Osteoblast (primary cell): Measurements from ENCODE around the gene ADAMTS2. TPM values are rescaled to one million over a fixed set of nuclear protein-coding genes. Genes with fewer than 3 reads are reported as not detected.

Source experiments
- DNase-seq: peaks from one replicate; pipeline ENCODE4 v3.0.0; 2011; ENCODE audit warnings: low spot score, mixed read lengths; ENCODE audit not compliant: insufficient read length; ENCODE audit errors: missing footprints
- H2AFZ ChIP-seq: 2 replicates; pipeline ENCODE4 v1.6.0; 2011; ENCODE audit warnings: mild to moderate bottlenecking, low read length
- H3K27ac ChIP-seq: 2 replicates; pipeline ENCODE4 v1.5.1; 2011; ENCODE audit warnings: mild to moderate bottlenecking, low read depth, low read length, moderate library complexity
- H3K27me3 ChIP-seq: 2 replicates; pipeline ENCODE4 v1.6.0; 2012; ENCODE audit warnings: mild to moderate bottlenecking, control low read depth, inconsistent platforms, low read length, moderate library complexity; ENCODE audit not compliant: insufficient read depth
- H3K36me3 ChIP-seq: 2 replicates; pipeline ENCODE4 v1.5.1; 2011; ENCODE audit warnings: mild to moderate bottlenecking, low read length, control low read depth, moderate library complexity; ENCODE audit not compliant: insufficient read depth
- H3K4me1 ChIP-seq: 2 replicates; pipeline ENCODE4 v1.5.1; 2011; ENCODE audit warnings: mild to moderate bottlenecking, low read length, control low read depth, moderate library complexity; ENCODE audit not compliant: insufficient read depth
- H3K4me2 ChIP-seq: 2 replicates; pipeline ENCODE4 v1.6.0; 2011; ENCODE audit warnings: mild to moderate bottlenecking, low read length; ENCODE audit not compliant: insufficient read depth
- H3K4me3 ChIP-seq: fragments of 200-600 bp; sonication (generic); 3 replicates; pipeline ENCODE4 v1.5.1; 2012; ENCODE audit warnings: mild to moderate bottlenecking, low read length, inconsistent platforms; ENCODE audit not compliant: insufficient read depth
- H3K79me2 ChIP-seq: 2 replicates; pipeline ENCODE4 v1.6.0; 2012; ENCODE audit warnings: mild to moderate bottlenecking, low read length, control low read depth, inconsistent platforms; ENCODE audit not compliant: insufficient read depth
- H3K9me3 ChIP-seq: 2 replicates; pipeline ENCODE4 v1.5.1; 2011; ENCODE audit warnings: low read depth, low read length, control low read depth
- H4K20me1 ChIP-seq: 2 replicates; pipeline ENCODE4 v1.6.0; 2012; ENCODE audit warnings: mild to moderate bottlenecking, low read length, control low read depth; ENCODE audit not compliant: insufficient read depth
- total RNA-seq: library from RNA; depleted of rRNA; stranded (reverse); fragments of >200 nt; gene quantifications from 2 replicates; pipeline ENCODE4 v1.2.3, GENCODE V29; 2012
- TF ChIP-seq, protein P1 (sequence below): IDR thresholded peaks from 2 replicates; pipeline ENCODE4 v1.5.1; 2011; ENCODE audit warnings: mild to moderate bottlenecking, low read depth, low read length, moderate library complexity; ENCODE audit errors: extremely low read depth

Gene ADAMTS2
- total RNA-seq, 1 donor: 144 TPM

DNA sequence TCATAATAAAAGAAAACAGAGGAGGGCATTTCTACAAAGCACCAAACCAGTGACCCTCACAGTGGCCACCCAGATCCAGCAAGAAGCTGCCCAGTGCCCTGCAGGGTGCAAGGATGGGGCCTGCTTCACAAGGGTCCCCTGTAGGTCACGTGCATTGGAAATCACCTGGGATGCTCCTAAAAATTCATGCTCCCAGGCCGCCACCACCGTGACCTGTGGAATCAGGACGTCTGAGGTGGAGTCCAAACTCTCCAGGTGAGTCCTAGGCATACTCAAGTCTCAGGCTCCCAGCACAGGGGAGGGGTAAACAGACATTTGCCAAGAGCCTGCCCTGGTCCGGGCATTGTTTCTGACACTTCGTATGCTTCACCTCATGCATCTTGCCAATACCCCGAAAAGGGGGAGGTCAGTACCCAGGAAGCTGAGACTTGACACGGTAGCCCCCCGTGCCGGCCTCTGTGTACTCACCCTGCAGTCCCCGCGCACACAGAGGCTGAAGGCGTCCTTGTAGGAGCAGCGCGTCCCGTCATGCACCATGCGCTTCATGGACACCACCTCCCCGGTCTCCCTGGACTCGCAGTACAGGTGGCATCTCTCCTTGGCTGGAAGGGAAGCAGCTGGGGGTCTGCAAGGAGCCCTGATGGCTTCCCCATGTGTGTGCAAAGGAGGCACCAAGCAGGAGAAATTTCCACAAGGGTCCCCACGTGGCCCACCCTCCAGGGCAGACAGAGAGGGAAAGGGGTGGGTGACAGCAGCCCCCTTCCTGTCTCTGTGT is 209.6 kb downstream of the ADAMTS2 start:
- no peak overlapping the region for H3K4me3 ChIP-seq
- H3K4me2 ChIP-seq: no peak overlapping the region
- H3K9me3 ChIP-seq: no peaks in the 10 kb centered on the region
- H3K27me3 ChIP-seq: no peaks in the 10 kb centered on the region
- no peak overlapping the region for H2AFZ ChIP-seq
- peaks cover 28% of the 10 kb centered on the region for H3K36me3 ChIP-seq
- peaks cover 4% of the 10 kb centered on the region for H4K20me1 ChIP-seq
- peak; percentile 77 for DNase-seq
- H3K79me2 ChIP-seq: no peaks in the 10 kb centered on the region
- H3K27ac ChIP-seq: no peak overlapping the region
- H3K4me1 ChIP-seq: no peaks in the 10 kb centered on the region
- TF ChIP-seq, protein P1, sequence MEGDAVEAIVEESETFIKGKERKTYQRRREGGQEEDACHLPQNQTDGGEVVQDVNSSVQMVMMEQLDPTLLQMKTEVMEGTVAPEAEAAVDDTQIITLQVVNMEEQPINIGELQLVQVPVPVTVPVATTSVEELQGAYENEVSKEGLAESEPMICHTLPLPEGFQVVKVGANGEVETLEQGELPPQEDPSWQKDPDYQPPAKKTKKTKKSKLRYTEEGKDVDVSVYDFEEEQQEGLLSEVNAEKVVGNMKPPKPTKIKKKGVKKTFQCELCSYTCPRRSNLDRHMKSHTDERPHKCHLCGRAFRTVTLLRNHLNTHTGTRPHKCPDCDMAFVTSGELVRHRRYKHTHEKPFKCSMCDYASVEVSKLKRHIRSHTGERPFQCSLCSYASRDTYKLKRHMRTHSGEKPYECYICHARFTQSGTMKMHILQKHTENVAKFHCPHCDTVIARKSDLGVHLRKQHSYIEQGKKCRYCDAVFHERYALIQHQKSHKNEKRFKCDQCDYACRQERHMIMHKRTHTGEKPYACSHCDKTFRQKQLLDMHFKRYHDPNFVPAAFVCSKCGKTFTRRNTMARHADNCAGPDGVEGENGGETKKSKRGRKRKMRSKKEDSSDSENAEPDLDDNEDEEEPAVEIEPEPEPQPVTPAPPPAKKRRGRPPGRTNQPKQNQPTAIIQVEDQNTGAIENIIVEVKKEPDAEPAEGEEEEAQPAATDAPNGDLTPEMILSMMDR: no peak

DNA sequence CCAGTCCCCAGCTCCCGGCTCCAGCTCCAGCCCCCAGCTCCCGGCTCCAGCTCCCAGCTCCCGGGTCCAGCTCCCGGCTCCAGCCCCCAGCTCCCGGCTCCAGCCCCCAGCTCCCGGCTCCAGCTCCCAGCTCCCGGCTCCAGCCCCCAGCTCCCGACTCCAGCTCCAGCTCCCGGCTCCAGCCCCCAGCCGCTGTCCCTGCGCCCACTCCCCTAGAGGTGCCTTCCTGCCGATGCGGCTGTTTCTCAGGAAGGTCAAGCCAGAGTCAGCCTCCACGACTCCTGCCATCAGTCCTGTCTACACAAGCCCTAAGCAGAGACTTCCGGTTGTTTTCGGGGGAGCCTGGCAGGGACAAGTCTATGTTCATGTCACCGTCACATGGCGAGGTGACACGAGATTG is 210.3 kb downstream of the ADAMTS2 start:
- Histone ChIP-seq H3K9me3 (no peaks in the 10 kb centered on the region), H3K4me3 (no peak overlapping the region), H3K27me3 (no peaks in the 10 kb centered on the region), H4K20me1 (peaks cover 4% of the 10 kb centered on the region), H3K27ac (no peak overlapping the region), H3K36me3 (peaks cover 34% of the 10 kb centered on the region), H3K79me2 (no peaks in the 10 kb centered on the region), H3K4me1 (no peaks in the 10 kb centered on the region), H3K4me2 (no peak overlapping the region), H2AFZ (no peak overlapping the region)
- TF ChIP-seq, protein P1: no peak
- no peak for DNase-seq

- TF ChIP-seq, protein P1: no peak
- Histone ChIP-seq H2AFZ (no peak overlapping the region), H4K20me1 (peaks cover 4% of the 10 kb centered on the region), H3K9me3 (no peaks in the 10 kb centered on the region), H3K27ac (no peak overlapping the region), H3K4me2 (no peak overlapping the region), H3K27me3 (no peaks in the 10 kb centered on the region), H3K36me3 (peaks cover 39% of the 10 kb centered on the region), H3K79me2 (no peaks in the 10 kb centered on the region), H3K4me1 (no peaks in the 10 kb centered on the region), H3K4me3 (no peak overlapping the region)
- DNase-seq: peak; percentile 37
Observed at GRCh38 chr5:179134511-179134910, 210.8 kb downstream of the ADAMTS2 start.

DNA sequence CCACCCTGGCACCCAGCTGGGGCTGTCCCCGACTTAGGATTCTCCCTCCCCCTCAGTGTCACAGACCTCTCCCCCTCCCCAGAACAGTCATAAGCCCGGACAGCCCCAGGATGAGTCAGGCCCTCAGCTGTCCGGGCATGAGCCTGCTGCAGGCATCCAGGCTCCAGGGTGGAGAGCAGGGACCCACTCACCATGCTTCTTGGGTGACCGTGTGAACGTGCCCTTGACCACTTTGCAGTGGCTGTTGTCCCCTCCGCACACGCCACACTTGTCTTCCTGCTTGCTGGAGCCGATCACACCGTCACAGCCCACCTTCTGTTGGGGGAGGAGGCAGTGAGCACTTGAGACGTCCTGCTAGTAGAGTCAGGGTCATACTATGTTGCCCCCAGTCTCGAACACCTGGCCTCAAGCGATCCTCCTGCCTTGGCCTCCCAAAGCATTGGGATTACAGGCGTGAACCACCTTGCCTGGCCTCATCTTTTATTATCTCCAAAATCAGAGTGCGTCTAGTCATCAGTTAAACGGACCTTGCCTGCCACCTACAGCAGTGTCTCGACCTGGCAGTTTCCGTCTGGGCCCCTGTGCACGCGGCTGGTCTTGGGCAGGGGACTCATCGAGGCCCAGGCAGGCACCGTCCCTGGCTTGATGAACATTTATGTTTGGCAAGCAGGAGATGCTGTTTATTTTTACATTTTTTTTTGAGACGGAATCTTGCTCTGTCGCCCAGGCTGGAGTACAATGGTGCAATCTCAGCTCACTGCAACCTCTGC is 212.5 kb downstream of the ADAMTS2 start:
- Histone ChIP-seq H4K20me1 (peaks cover 4% of the 10 kb centered on the region), H3K4me3 (no peak overlapping the region), H3K27ac (no peak overlapping the region), H3K27me3 (no peaks in the 10 kb centered on the region), H2AFZ (no peak overlapping the region), H3K4me1 (no peaks in the 10 kb centered on the region), H3K79me2 (no peaks in the 10 kb centered on the region), H3K9me3 (no peaks in the 10 kb centered on the region), H3K36me3 (peaks cover 54% of the 10 kb centered on the region), H3K4me2 (no peak overlapping the region)
- TF ChIP-seq, protein P1: no peak
- DNase-seq: peak; percentile 90
